MM.1S (cell line): Measurements from ENCODE around the gene CSF2RB.

Experiments used
- DNase-seq: peaks from one replicate; pipeline ENCODE4 v3.0.0-alpha.2; 2015
- H2AFZ ChIP-seq: fragments of 300-600 bp; sonication (generic); 2 replicates; pipeline ENCODE4 v1.6.0; 2016; ENCODE audit warnings: antibody characterized with exemption, low read length
- H3F3A ChIP-seq: fragments of 300-600 bp; sonication (generic); 2 replicates; pipeline ENCODE4 v1.6.1; 2016; ENCODE audit warnings: mild to moderate bottlenecking, antibody characterized with exemption, low read length, moderate library complexity, mixed read lengths; ENCODE audit not compliant: insufficient read depth
- H3K27ac ChIP-seq: fragments of 300-600 bp; sonication (generic); 2 replicates; pipeline ENCODE4 v1.5.1; 2016; ENCODE audit warnings: mild to moderate bottlenecking, low read length
- H3K27me3 ChIP-seq: fragments of 300-600 bp; sonication (generic); replicated peaks from 2 replicates; pipeline ENCODE4 v1.6.0; 2016; ENCODE audit warnings: low read length; ENCODE audit not compliant: insufficient read depth
- H3K36me3 ChIP-seq: fragments of 300-600 bp; sonication (generic); replicated peaks from 2 replicates; pipeline ENCODE4 v1.6.1; 2016; ENCODE audit warnings: mild to moderate bottlenecking, low read length, mixed read lengths; ENCODE audit not compliant: insufficient read depth
- H3K4me1 ChIP-seq: fragments of 300-600 bp; sonication (generic); 2 replicates; pipeline ENCODE4 v1.6.1; 2016; ENCODE audit warnings: low read length, mixed read lengths
- H3K4me2 ChIP-seq: fragments of 300-600 bp; sonication (generic); 2 replicates; pipeline ENCODE4 v1.6.0; 2016; ENCODE audit warnings: low read depth, low read length
- H3K4me3 ChIP-seq: fragments of 300-600 bp; sonication (generic); 2 replicates; pipeline ENCODE4 v1.5.1; 2016; ENCODE audit warnings: low read length, mixed read lengths
- H3K79me2 ChIP-seq: fragments of 300-600 bp; sonication (generic); 2 replicates; pipeline ENCODE4 v1.6.1; 2016; ENCODE audit warnings: mixed run types, low read length, mixed read lengths
- H3K9ac ChIP-seq: fragments of 300-600 bp; sonication (generic); 2 replicates; pipeline ENCODE4 v1.6.1; 2016; ENCODE audit warnings: low read length, mixed read lengths
- H3K9me2 ChIP-seq: fragments of 300-600 bp; sonication (generic); replicated peaks from 2 replicates; pipeline ENCODE4 v1.6.1; 2016; ENCODE audit warnings: mild to moderate bottlenecking, low read length, mixed read lengths; ENCODE audit not compliant: insufficient read depth
- H3K9me3 ChIP-seq: fragments of 300-600 bp; sonication (generic); replicated peaks from 2 replicates; pipeline ENCODE4 v1.6.1; 2016; ENCODE audit warnings: mild to moderate bottlenecking, low read length, mixed read lengths; ENCODE audit not compliant: insufficient read depth
- H4K20me1 ChIP-seq: fragments of 300-600 bp; sonication (generic); 2 replicates; pipeline ENCODE4 v1.6.1; 2016; ENCODE audit warnings: mild to moderate bottlenecking, low read length, moderate library complexity, mixed read lengths; ENCODE audit not compliant: insufficient read depth
- EZH2 ChIP-seq: fragments of 300-600 bp; sonication (generic); optimal IDR thresholded peaks from 2 replicates; pipeline ENCODE3; 2017; ENCODE audit warnings: low read depth, mild to moderate bottlenecking, antibody characterized with exemption, low read length, mixed read lengths
- EZH2phosphoT487 ChIP-seq: fragments of 300-600 bp; sonication (generic); IDR thresholded peaks from 2 replicates; pipeline ENCODE4 v1.6.1; 2018; ENCODE audit warnings: antibody characterized with exemption, low read length
- TF ChIP-seq, protein P1 (sequence below): fragments of 300-600 bp; sonication (generic); IDR thresholded peaks from 2 replicates; pipeline ENCODE4 v1.5.1; 2016; ENCODE audit warnings: antibody characterized with exemption, low read length, mixed read lengths

The CSF2RB gene

DNA sequence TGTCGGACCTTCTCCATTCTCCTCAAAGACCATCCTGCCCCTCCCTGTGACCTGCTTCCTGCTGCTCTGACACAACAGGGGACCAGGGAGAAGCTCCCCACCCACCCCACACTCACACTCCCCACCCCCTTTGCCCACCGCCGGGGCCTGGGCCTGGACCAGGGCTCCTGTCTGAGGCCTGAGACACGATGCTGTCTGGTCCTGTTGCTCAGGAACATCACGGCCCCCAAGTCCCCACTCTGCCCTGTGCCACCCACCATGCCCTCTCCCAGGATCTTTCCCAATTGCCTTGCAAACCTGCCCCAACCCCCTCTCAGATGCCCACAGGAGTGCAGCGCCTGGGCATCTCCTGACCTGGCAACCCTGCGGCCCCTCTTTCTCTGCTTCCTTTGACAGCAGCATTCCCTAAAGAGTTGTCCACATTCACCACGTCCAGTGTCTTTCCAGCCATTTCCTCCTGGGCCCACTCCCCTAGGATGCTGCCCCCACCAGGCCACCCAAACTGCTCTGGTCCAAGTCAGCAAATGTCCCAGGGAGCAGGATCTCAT is 10.8 kb downstream of the CSF2RB start:
- TF ChIP-seq, protein P1, sequence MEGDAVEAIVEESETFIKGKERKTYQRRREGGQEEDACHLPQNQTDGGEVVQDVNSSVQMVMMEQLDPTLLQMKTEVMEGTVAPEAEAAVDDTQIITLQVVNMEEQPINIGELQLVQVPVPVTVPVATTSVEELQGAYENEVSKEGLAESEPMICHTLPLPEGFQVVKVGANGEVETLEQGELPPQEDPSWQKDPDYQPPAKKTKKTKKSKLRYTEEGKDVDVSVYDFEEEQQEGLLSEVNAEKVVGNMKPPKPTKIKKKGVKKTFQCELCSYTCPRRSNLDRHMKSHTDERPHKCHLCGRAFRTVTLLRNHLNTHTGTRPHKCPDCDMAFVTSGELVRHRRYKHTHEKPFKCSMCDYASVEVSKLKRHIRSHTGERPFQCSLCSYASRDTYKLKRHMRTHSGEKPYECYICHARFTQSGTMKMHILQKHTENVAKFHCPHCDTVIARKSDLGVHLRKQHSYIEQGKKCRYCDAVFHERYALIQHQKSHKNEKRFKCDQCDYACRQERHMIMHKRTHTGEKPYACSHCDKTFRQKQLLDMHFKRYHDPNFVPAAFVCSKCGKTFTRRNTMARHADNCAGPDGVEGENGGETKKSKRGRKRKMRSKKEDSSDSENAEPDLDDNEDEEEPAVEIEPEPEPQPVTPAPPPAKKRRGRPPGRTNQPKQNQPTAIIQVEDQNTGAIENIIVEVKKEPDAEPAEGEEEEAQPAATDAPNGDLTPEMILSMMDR = no peak
- no peak for TF ChIP-seq EZH2
- no peak for TF ChIP-seq EZH2phosphoT487
- H3K27ac ChIP-seq = no peak overlapping the region
- H3K4me2 ChIP-seq = no peak overlapping the region
- no peaks in the 10 kb centered on the region for H3K27me3 ChIP-seq
- no peak overlapping the region for H3K4me3 ChIP-seq
- H4K20me1 ChIP-seq = no peaks in the 10 kb centered on the region
- peaks cover 11% of the 10 kb centered on the region for H3F3A ChIP-seq
- H3K9me2 ChIP-seq = no peaks in the 10 kb centered on the region
- H3K36me3 ChIP-seq = peaks cover 9% of the 10 kb centered on the region; the same call in 1 of the 2 replicates
- H2AFZ ChIP-seq = no peak overlapping the region
- H3K79me2 ChIP-seq = peaks cover 73% of the 10 kb centered on the region
- peaks cover 37% of the 10 kb centered on the region for H3K4me1 ChIP-seq
- no peak overlapping the region for H3K9ac ChIP-seq
- H3K9me3 ChIP-seq = no peaks in the 10 kb centered on the region
- no peak for DNase-seq

DNA sequence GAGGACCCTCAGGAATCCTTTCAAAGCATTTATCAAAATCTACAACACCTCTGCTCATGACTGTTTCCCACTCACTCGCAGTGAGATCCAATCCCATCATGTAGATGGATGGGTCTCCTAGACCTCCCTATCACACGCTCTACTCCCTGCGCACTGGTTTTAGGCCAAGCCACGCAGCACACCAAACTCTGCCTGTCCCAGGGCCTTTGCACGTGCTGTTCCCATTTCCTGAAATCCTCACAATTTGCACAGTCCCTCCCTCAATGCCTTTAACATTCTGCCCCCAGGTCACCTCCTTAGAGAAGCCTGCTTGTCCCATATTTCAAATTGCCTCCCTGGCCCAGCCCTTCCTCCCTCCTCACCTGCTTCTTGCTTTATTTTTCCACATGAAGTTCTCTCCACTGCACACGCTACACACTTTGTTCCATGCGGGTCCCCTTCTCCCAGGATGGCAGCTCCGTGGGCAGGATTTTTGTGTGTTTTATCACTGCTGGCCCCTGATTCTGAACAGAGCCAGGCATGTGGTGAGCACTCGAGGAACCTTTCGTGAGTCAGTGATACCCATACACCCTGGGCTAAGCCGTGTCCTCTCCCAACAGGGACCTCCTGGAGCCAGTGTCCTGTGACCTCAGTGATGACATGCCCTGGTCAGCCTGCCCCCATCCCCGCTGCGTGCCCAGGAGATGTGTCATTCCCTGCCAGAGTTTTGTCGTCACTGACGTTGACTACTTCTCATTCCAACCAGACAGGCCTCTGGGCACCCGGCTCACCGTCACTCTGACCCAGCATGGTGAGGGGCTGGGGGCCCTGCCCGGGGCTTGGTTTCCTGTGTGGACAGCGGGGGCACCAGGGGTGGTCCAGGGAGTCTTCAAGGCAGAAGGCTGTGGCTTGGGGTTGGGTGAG is 12.2 kb downstream of the CSF2RB start:
- Histone ChIP-seq H3K79me2 (peaks cover 61% of the 10 kb centered on the region), H3K27ac (no peak overlapping the region), H3K9ac (no peak overlapping the region), H3K9me2 (no peaks in the 10 kb centered on the region), H3K4me2 (no peak overlapping the region), H3K9me3 (no peaks in the 10 kb centered on the region), H3K4me1 (peaks cover 50% of the 10 kb centered on the region), H3F3A (peaks cover 25% of the 10 kb centered on the region), H3K27me3 (no peaks in the 10 kb centered on the region), H3K4me3 (no peak overlapping the region), H4K20me1 (no peaks in the 10 kb centered on the region), H2AFZ (no peak overlapping the region), H3K36me3 (no peaks in the 10 kb centered on the region; the same call in 1 of the 2 replicates)
- no peak for DNase-seq
- TF ChIP-seq, protein P1 = no peak
- TF ChIP-seq EZH2phosphoT487 = no peak
- no peak for TF ChIP-seq EZH2

DNA sequence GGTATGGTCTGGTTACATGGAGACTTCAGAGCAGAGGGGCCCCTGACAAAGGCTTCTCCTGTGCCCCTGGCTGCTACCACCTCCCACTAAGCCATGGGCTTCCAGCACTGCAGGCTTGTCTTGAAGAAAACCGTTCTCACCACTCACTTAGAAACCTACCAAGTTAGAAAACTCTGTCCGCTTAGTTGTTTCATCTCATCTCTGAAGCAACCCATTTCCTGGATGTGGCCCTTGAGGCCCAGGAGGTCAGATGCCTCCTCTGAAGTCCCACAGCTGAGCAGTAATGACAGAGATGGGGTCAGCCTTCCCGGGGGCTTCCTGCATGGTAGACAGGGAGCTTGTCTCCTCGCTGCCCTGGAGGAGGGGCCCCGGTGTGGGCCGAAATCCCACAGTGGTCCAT is 12.9 kb downstream of the CSF2RB start:
- no peak overlapping the region for H3K4me3 ChIP-seq
- no peaks in the 10 kb centered on the region for H3K9me2 ChIP-seq
- no peak overlapping the region for H3K4me2 ChIP-seq
- no peak overlapping the region for H2AFZ ChIP-seq
- no peak for TF ChIP-seq EZH2
- TF ChIP-seq, protein P1 = no peak
- TF ChIP-seq EZH2phosphoT487 = no peak
- H3K36me3 ChIP-seq = no peaks in the 10 kb centered on the region; the same call in 1 of the 2 replicates
- H3K27ac ChIP-seq = no peak overlapping the region
- H3K79me2 ChIP-seq = peaks cover 61% of the 10 kb centered on the region
- no peaks in the 10 kb centered on the region for H3K27me3 ChIP-seq
- H3K4me1 ChIP-seq = peaks cover 57% of the 10 kb centered on the region
- no peak overlapping the region for H3K9ac ChIP-seq
- no peak for DNase-seq
- H3F3A ChIP-seq = peaks cover 25% of the 10 kb centered on the region
- no peaks in the 10 kb centered on the region for H4K20me1 ChIP-seq
- H3K9me3 ChIP-seq = no peaks in the 10 kb centered on the region
